Activated CD4-positive, alpha-beta T cell treated with anti-CD3 and anti-CD28 coated beads for 1 hour (primary cell): ENCODE results near the gene SUN2.

ENCODE experiments used
- DNase-seq: peaks from one replicate; pipeline ENCODE4 v3.0.0-alpha.2; 2020

SUN2 gene

DNA sequence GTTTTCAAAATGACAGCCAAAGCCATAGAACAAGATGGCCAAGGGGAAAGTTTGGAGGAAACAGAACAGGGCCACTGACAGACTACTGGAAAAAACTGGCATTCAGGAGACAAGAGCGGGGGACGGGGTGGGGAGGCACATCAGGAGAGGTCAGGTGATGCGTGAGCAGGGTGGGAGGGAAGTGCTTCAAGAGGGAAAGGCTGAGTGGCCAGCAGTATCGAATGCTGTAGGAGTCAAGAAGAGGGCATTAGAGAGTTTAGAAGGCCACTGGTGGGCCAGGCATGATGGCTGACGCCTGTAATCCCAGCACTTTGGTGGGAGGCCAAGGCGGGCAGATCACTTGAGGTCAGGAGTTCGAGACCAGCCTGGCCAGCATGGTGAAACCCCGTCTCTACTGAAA is 41.9 kb downstream of the SUN2 start:
- no peak for DNase-seq

- DNase-seq, result no peak
Observed at GRCh38 chr22:38712486-38713207, 43.2 kb downstream of the SUN2 start.

GRCh38 chr22:38710866-38711265 is 44.9 kb downstream of the SUN2 start:
- DNase-seq, result no peak

DNA sequence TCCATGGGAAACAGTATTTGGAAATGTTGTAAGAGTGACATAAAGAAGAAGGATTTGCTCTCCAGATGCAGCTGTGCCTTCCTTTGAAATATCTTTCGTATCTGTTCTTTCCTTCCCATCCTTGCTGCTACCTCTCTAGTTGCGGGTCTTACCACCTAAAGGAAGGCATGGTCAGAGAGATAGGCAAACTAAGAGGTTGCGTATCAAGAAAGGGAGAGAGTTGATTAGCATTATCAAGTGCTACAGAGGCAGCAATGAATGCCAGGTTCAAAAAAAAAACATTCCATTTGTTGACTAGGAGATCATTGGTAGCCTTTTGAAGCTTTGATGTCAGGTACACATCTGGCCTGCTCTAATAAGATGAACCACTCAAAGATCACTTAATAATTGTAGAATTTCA is 45.4 kb downstream of the SUN2 start:
- no peak for DNase-seq

- no peak for DNase-seq
Observed at GRCh38 chr22:38709306-38709705, 46.5 kb downstream of the SUN2 start.

GRCh38 chr22:38707984-38708383 is 47.8 kb downstream of the SUN2 start:
- DNase-seq, result no peak

DNA sequence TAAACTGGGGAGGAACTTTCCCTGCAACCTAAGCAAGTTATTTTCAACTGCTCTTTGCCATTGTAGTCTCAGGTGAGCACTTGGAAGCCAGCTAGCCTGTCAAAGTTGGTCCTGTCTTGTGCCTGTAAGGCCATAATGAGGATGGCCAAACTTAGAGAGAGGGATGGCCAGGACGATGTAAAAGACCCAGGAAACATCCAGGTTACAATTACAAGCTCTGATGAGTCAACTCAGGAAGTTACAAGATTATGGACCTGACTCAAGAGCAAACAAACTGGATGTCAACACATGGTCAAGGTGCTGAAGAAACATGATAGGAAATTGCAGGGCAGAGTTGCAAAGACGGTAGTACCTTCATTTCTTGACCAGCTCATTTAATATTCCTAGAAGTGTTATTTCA is 48.5 kb downstream of the SUN2 start:
- DNase-seq, result no peak

DNA sequence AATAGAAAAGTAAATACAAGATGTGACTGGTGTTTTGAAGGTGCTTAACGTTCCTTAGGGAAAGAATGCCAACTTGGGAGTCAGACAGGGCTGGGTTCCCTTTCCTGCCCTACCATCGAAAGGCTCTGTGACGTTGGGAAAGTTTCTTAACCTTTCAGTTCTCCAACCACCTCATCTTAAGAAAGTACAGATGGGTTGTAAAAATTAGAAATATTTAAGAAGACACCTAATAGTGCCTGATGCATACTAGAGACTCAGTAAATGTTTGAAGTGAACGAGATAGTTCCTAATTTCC is 49.0 kb downstream of the SUN2 start:
- no peak for DNase-seq

DNA sequence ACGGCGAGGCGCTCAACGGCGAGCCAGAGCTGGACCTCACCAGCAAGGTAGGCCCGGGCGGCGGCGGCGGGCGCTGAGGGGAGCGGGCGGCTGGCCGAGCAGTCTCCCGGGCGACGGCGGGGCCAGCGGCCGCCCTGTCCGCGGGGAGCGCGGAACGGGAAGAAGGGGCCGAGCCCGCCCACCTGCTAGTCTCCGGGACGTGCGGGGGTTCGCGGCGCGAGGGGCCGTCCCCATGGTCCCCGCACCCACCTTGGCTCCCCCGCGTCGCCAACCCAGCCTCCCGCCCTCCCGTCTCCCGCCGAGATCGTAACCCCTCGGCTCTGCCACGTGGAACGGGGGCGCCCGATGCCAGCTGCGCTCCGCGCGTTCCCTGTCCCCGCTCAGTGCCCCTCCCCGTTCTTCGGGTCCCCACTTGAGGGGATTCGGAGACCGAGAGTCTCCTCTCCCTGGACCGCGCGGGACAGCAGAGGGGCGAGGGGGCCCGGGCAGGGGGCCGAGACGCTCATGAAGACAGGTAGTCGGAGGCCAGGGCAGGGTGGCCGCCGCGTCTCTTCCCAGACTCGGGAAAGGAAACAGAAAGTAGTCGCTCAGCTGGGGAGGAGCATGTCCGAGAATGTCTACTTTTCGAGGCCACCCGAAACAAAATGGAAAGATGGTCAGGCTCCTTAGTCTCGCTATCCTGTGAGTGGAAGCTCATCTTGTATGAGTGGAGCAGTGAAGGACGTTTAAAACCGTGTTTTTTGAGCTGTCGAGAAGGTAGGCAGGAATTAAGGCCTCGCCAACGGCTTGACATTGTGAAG is 49.5 kb downstream of the SUN2 start:
- peak; percentile 17 for DNase-seq

GRCh38 chr22:38705235-38706100 is 50.3 kb downstream of the SUN2 start, which contains the start of gene GTPBP1:
TSS of gene GTPBP1 (plus strand) at chr22:38705944. CDS start at chr22:38705956, 12 bp downstream.
- peak; percentile 94 for DNase-seq

DNA sequence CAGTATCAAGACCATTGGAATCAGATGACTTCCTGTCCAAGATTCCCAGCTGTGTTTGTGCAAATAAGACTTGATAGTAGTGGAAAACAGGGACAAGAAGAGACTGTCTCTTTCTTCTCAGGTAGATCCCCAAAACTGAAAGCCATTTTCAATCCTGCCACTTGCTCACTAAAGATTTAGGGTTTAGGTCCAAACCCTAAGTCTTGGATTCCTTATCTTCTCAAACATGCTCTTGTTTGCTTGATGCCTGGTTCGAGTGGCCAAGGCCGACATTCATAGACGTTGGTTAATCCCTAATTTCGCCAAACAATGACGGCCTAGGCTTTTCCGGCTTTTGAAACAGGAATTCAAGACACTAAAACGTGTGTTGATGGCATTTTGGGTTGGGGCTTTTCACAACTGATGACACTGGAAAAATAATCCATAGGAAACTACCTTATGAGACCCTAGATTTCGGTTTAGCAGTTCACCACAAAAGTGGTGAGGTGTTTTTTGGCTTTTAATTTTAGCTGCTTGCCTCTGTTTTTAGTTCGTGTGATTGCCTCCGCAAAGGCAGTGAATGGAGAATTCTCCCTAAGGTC is 51.1 kb downstream of the SUN2 start:
- DNase-seq, result no peak

DNA sequence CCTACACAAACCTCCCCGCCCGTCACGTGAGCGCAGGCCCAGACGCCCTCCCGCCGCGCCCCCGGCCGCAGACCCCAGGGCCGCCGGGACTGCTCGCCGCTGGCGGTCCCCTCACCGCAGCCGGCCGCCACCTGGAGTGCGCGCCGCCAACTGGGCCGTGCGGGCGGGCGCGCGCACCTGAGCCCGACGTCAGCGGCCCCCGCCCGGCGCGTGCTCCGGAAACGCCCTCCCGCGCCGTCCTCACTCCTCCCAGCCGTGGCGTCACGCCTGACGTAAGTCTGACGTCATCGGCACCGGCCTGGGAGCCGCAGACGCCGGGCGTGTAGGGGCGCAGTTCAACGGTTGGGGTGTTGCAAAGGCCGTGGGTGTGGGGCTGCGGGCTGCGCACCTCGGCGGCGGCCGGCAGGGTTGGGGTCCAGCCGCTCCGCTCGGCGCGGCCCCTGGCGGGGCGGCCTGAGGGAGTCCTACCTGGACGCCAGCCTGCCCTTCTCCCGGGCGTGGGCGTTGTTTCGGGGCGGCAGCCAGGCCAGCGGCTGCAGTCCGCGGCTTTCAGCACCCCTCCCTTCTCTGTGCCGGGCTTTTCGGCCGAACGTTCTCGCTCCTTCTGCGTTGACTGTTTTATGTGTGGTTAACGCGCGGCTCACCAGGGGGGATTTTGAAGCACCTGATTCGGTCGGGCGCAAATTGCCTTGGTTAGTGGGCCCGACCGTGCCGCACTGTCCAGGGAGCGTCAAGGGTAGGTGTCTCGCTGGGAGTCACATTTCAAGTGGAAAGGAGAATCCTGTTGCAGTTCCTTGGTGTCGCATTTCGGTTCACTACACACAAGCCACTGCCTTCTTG is 54.8 kb downstream of the SUN2 start, which contains the start of gene JOSD1:
TSS of gene JOSD1 (minus strand) at position 155 of the 840 bp plus-strand sequence. CDS start 956 bp downstream, outside the sequence.
- DNase-seq, result peak; percentile 98

GRCh38 chr22:38700270-38700788 is 55.5 kb downstream of the SUN2 start:
- DNase-seq, result no peak

GRCh38 chr22:38699784-38700183 is 56.0 kb downstream of the SUN2 start:
- DNase-seq, result no peak

- DNase-seq, result no peak
Observed at GRCh38 chr22:38699143-38699542, 56.7 kb downstream of the SUN2 start.

DNA sequence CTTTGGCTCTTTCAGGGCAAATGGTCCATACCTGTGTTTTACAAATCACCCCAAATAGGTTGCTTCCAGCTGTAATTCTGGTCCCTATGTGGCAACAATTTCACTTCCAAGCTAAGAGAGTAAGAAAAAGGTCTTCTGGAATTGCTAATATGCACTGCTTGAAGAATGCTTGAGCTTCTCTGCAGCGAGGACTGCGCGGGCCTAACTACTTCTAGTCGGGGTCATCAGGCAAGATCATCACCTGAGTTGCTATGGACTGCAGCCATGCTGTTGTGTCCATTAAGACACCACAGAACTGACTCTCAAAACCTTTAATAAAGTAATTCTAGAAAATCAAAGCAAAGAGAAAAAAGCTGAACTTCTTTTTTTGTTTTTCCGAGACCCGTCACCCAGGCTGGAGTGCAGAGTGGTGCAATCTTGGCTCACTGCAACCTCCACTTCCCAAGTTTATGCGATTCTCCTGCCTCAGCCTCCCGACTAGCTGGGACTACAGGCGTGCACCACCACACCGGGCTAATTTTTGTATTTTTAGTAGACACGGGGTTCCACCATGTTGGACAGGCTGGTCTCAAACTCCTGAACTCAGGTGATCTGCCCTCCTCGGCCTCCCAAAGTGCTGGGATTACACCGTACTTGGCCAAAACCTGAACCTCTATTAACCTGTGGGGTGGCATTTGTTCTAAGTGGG is 57.2 kb downstream of the SUN2 start:
- no peak for DNase-seq

GRCh38 chr22:38697425-38698089 is 58.2 kb downstream of the SUN2 start:
- no peak for DNase-seq

GRCh38 chr22:38696606-38697424 is 59.0 kb downstream of the SUN2 start:
- peak; percentile 15 for DNase-seq

- DNase-seq, result no peak
Observed at GRCh38 chr22:38694940-38695339, 60.9 kb downstream of the SUN2 start.

- no peak for DNase-seq
Observed at GRCh38 chr22:38694049-38694448, 61.7 kb downstream of the SUN2 start.
